ENCODE results near the gene CCDC57. TPM values are rescaled to one million over a fixed set of nuclear protein-coding genes. Genes with fewer than 3 reads are reported as not detected.
"Not testable (repeated sequence)": the region's sequence is repeated elsewhere in the genome, so short reads cannot be mapped to it uniquely, and the experiment has no call there.

CCDC57 gene
- total and polyA plus RNA-seq, 3 experiments from 2014 or later, result 39.2 to 77.6 (median 69.8) TPM

DNA sequence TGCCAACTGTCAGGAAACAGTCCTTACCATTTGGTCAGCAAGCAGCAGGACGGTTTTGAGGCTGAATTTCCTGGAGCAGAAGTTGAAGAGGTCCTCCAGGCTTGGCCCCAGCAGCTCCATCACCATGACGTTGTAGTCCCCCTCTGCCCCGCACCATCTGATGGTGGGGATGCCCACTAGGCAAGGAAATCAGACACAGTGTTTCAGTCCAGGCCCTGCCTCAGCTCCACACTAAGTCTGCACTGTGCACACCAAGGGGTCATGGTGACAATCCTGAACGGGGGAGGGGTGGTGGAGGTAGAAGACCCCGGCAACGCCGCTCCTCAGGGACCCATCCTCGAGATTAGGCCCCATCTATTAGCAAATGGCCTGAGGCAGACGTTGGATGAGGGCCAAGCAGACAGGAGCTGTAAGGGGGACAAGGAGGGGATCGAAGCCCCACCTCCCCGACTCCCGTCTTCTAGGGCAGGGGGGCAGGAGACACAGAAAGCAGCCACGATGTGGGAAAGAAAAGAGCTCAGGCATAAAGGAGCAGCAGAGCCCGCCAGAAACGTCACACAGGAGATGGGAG is 42.8 kb upstream of the CCDC57 start:
- peak overlapping the region; percentile 34 to 99 (median 73) for H3K27ac Mint-ChIP-seq
- no peaks in the 10 kb centered on the region for H3K9me3 ChIP-seq (ENCODE audit: low read length)
- H3K36me3 ChIP-seq (ENCODE audit: insufficient read depth, low read length), result peaks cover 71% of the 10 kb centered on the region
- peaks cover 4% of the 10 kb centered on the region for H3K4me1 ChIP-seq (ENCODE audit: insufficient read depth, low read length)
- H3K36me3 Mint-ChIP-seq, result peaks cover 19 to 82% (median 35%) of the 10 kb centered on the region in 3 donors
- peaks cover 28 to 45% (median 43%) of the 10 kb centered on the region in 3 donors for H3K4me1 Mint-ChIP-seq
- DNase-seq, result no peak
- ChIA-PET CTCF (interaction anchor here (0.9 to 1.8 kb wide), 2 partner anchors 12 to 20 kb away, joined by 3 to 7 read pairs; no protein-coding TSS in a partner anchor), POLR2A (interaction anchor here (0.5 to 0.7 kb wide), 2 partner anchors 146 to 608 kb away, joined by 4 read pairs; no protein-coding TSS in a partner anchor)
- no peak overlapping the region for H3K4me3 ChIP-seq (ENCODE audit: low read length)
- H3K27me3 ChIP-seq (ENCODE audit: insufficient read depth, low read length, poor library complexity, severe bottlenecking), result no peaks in the 10 kb centered on the region
- no peak overlapping the region for H3K27ac ChIP-seq (ENCODE audit: low read depth, low read length)
- peak overlapping the region in 1 of 7 donors; percentile 8 for H3K4me3 Mint-ChIP-seq
- H3K9me3 Mint-ChIP-seq, result no peaks in the 10 kb centered on the region
- peaks cover 0 to 2% of the 10 kb centered on the region in 2 donors for H3K27me3 Mint-ChIP-seq

- H3K27ac ChIP-seq (ENCODE audit: low read depth, low read length); H3K4me3 Mint-ChIP-seq; H3K9me3 Mint-ChIP-seq; H3K27me3 ChIP-seq (ENCODE audit: insufficient read depth, low read length, poor library complexity, severe bottlenecking); H3K9me3 ChIP-seq (ENCODE audit: low read length); H3K27me3 Mint-ChIP-seq; H3K4me1 ChIP-seq (ENCODE audit: insufficient read depth, low read length); DNase-seq; H3K4me3 ChIP-seq (ENCODE audit: low read length): not testable (repeated sequence)
- Mint-ChIP-seq H3K4me1 (peaks cover 26 to 38% (median 37%) of the 10 kb centered on the region in 3 donors), H3K36me3 (peaks cover 14 to 81% (median 28%) of the 10 kb centered on the region in 3 donors), H3K27ac (peak overlapping the region in 1 of 8 donors; percentile 99)
- peaks cover 71% of the 10 kb centered on the region for H3K36me3 ChIP-seq (ENCODE audit: insufficient read depth, low read length)
- ChIA-PET POLR2A (interaction anchor here (0.5 to 1.1 kb wide), 3 partner anchors 11 to 147 kb away, joined by 3 to 5 read pairs (median 4); no protein-coding TSS in a partner anchor), CTCF (interaction anchor here (1.8 kb wide), 1 partner anchor 19 kb away, joined by 7 read pairs; no protein-coding TSS in a partner anchor)
Measured at GRCh38 chr17:82254746-82255145, 42.1 kb upstream of the CCDC57 start.

GRCh38 chr17:82254096-82254495 is 41.5 kb upstream of the CCDC57 start:
- peaks cover 71% of the 10 kb centered on the region for H3K36me3 ChIP-seq (ENCODE audit: insufficient read depth, low read length)
- H3K9me3 Mint-ChIP-seq; H3K27ac Mint-ChIP-seq; H3K4me3 Mint-ChIP-seq; H3K27me3 Mint-ChIP-seq; H3K4me3 ChIP-seq (ENCODE audit: low read length); H3K4me1 ChIP-seq (ENCODE audit: insufficient read depth, low read length); H3K9me3 ChIP-seq (ENCODE audit: low read length); DNase-seq; H3K27me3 ChIP-seq (ENCODE audit: insufficient read depth, low read length, poor library complexity, severe bottlenecking); H3K27ac ChIP-seq (ENCODE audit: low read depth, low read length): not testable (repeated sequence)
- POLR2A ChIA-PET, result interaction anchor here (1.1 kb wide), 1 partner anchor 11 kb away, joined by 5 read pairs; no protein-coding TSS in a partner anchor
- peaks cover 26 to 32% (median 31%) of the 10 kb centered on the region in 3 donors for H3K4me1 Mint-ChIP-seq
- H3K36me3 Mint-ChIP-seq, result peaks cover 14 to 79% (median 28%) of the 10 kb centered on the region in 3 donors
- CTCF ChIA-PET, result interaction anchor here (1.8 kb wide), 1 partner anchor 18 kb away, joined by 7 read pairs; no protein-coding TSS in a partner anchor

DNA sequence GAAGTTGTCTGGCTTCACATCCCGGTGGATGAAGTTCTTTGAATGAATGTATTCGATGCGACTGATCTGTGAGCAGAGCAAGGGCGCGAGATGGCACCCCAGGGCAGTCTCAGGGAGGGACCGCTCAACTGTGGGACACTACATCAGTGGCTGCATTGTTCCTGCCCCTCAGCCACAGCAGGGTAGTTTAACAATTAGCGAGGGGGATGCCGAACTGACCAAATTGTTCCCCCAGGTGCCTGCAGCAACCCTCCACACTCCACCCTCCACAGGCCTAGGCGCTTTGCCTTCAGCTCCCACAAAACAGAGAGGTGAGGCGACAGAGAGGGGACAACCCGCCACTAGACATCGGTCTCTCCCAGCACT is 40.5 kb upstream of the CCDC57 start:
- CTCF ChIA-PET, result no interaction called here
- Mint-ChIP-seq H3K4me1 (peaks cover 21 to 23% (median 23%) of the 10 kb centered on the region in 3 donors), H3K36me3 (peaks cover 16 to 79% (median 28%) of the 10 kb centered on the region in 3 donors), H3K9me3 (no peaks in the 10 kb centered on the region), H3K27me3 (peaks cover 0 to 2% of the 10 kb centered on the region in 2 donors), H3K27ac (peak overlapping the region in 1 of 8 donors; percentile 81), H3K4me3 (no peak overlapping the region)
- Histone ChIP-seq H3K27me3 (ENCODE audit: insufficient read depth, low read length, poor library complexity, severe bottlenecking) (no peaks in the 10 kb centered on the region), H3K9me3 (ENCODE audit: low read length) (no peaks in the 10 kb centered on the region), H3K4me1 (ENCODE audit: insufficient read depth, low read length) (peaks cover 4% of the 10 kb centered on the region), H3K27ac (ENCODE audit: low read depth, low read length) (no peak overlapping the region), H3K36me3 (ENCODE audit: insufficient read depth, low read length) (peaks cover 72% of the 10 kb centered on the region), H3K4me3 (ENCODE audit: low read length) (no peak overlapping the region)
- POLR2A ChIA-PET, result no interaction called here
- DNase-seq, result no peak

- CTCF ChIA-PET, result no interaction called here
- Mint-ChIP-seq H3K4me1 (peaks cover 21 to 25% (median 24%) of the 10 kb centered on the region in 3 donors), H3K27me3 (peaks cover 0 to 4% of the 10 kb centered on the region in 2 donors), H3K27ac (peak overlapping the region in 4 of 8 donors; percentile 23 to 81 (median 44)), H3K36me3 (peaks cover 19 to 82% (median 30%) of the 10 kb centered on the region in 3 donors), H3K4me3 (peak overlapping the region in 1 of 7 donors; percentile 72), H3K9me3 (no peaks in the 10 kb centered on the region)
- no peak overlapping the region for H3K4me3 ChIP-seq (ENCODE audit: low read length)
- H3K9me3 ChIP-seq (ENCODE audit: low read length), result no peaks in the 10 kb centered on the region
- POLR2A ChIA-PET, result no interaction called here
- DNase-seq, result no peak
- H3K27me3 ChIP-seq (ENCODE audit: insufficient read depth, low read length, poor library complexity, severe bottlenecking), result no peaks in the 10 kb centered on the region
- H3K4me1 ChIP-seq (ENCODE audit: insufficient read depth, low read length), result peaks cover 3% of the 10 kb centered on the region
- H3K27ac ChIP-seq (ENCODE audit: low read depth, low read length), result peak overlapping the region; percentile 12
- peaks cover 77% of the 10 kb centered on the region for H3K36me3 ChIP-seq (ENCODE audit: insufficient read depth, low read length)
Measured at GRCh38 chr17:82252511-82253178, 40.0 kb upstream of the CCDC57 start.

DNA sequence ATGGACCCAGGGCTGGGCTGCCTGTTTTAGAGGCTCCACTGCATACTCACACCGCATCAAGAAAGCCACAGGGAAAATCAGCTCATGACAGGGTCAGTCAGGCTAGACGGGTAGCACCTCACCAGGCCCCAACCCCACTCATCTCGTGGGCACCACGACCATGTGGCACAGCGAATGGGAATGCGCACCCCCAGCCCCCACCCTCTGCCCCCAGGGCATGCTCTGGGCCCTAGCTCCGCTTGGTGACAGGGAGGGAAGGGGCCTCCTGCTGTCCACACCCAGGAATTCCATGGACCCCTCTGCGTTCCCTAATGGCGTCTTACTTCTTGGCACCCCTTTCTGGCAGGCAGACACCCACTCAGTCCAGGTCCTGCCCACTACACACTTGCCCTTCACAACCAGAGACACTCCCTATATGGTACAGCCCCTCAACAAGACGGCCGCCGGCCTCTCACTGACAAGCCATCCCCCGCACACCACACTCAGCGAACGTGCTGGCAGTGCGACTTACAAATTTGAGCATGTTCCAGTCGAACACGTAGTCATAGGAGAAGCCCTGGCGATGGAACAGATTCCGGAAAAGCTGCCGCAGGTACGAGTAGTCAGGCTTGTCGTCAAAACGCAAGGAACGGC is 38.3 kb upstream of the CCDC57 start:
- peak overlapping the region in 6 of 8 donors; percentile 51 to 95 (median 76) for H3K27ac Mint-ChIP-seq

DNA sequence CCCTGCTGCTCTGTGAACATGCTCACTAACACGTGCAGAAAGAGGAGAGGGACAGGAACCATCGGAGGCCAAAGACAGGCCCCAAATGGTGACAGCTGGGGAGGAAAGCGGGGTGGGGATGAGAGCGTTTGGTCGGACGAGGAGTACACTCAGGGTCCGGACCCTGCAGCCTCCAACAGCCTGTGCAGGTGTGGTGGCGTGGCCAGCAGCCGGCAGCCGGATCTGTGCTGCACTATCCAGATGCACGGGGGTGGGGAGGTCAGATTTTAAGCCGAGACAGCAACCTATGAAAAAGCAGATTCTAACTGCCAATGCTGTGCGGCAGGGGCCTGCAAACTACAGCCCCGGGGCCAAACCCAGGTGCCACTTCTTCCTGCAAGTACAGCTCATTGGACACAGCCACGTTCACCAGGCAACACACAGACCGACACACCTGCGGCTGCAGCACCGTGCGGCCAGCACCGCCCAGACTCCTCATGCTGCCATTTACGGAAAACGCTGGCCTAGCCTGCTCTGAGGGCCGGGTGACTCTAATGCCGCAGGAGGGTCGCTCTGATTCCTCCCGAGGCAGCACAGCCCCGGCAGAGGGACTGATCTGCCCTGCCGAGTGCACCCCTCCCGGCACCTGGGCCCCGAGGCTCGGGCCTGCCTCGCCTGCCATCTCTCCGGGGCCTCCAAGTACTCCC is 37.4 kb upstream of the CCDC57 start:
- H3K9me3 ChIP-seq (ENCODE audit: low read length), result no peaks in the 10 kb centered on the region
- peaks cover 7% of the 10 kb centered on the region for H3K4me1 ChIP-seq (ENCODE audit: insufficient read depth, low read length)
- ChIA-PET POLR2A (no interaction called here), CTCF (interaction anchor here (1.5 to 1.6 kb wide), 2 partner anchors 14 to 71 kb away, joined by 3 read pairs; no protein-coding TSS in a partner anchor)
- no peak overlapping the region for H3K4me3 Mint-ChIP-seq
- H3K9me3 Mint-ChIP-seq, result no peaks in the 10 kb centered on the region
- H3K27ac Mint-ChIP-seq, result peak overlapping the region in 1 of 8 donors; percentile 50
- H3K36me3 ChIP-seq (ENCODE audit: insufficient read depth, low read length), result peaks cover 85% of the 10 kb centered on the region
- no peak overlapping the region for H3K4me3 ChIP-seq (ENCODE audit: low read length)
- H3K27ac ChIP-seq (ENCODE audit: low read depth, low read length), result no peak overlapping the region
- no peak for DNase-seq
- H3K36me3 Mint-ChIP-seq, result peaks cover 14 to 82% (median 15%) of the 10 kb centered on the region in 3 donors
- H3K27me3 ChIP-seq (ENCODE audit: insufficient read depth, low read length, poor library complexity, severe bottlenecking), result no peaks in the 10 kb centered on the region
- peaks cover 5 to 18% (median 9%) of the 10 kb centered on the region in 3 donors for H3K4me1 Mint-ChIP-seq
- H3K27me3 Mint-ChIP-seq, result peaks cover 0 to 4% of the 10 kb centered on the region in 2 donors

More for the DNA sequence above, 38.3 kb upstream of the CCDC57 start:
- peaks cover 85% of the 10 kb centered on the region for H3K36me3 ChIP-seq (ENCODE audit: insufficient read depth, low read length)
- POLR2A ChIA-PET, result interaction anchor here (0.5 kb wide), 1 partner anchor 11 kb away, joined by 3 read pairs; no protein-coding TSS in a partner anchor
- peaks cover 18 to 82% (median 19%) of the 10 kb centered on the region in 3 donors for H3K36me3 Mint-ChIP-seq
- no peak overlapping the region for H3K4me3 ChIP-seq (ENCODE audit: low read length)
- peaks cover 7% of the 10 kb centered on the region for H3K4me1 ChIP-seq (ENCODE audit: insufficient read depth, low read length)
- peaks cover 0 to 4% of the 10 kb centered on the region in 2 donors for H3K27me3 Mint-ChIP-seq
- H3K4me1 Mint-ChIP-seq, result peaks cover 9 to 19% (median 14%) of the 10 kb centered on the region in 3 donors
- H3K27ac ChIP-seq (ENCODE audit: low read depth, low read length), result no peak overlapping the region
- H3K4me3 Mint-ChIP-seq, result peak overlapping the region in 1 of 7 donors; percentile 56
- no peaks in the 10 kb centered on the region for H3K9me3 ChIP-seq (ENCODE audit: low read length)
- DNase-seq, result no peak
- H3K9me3 Mint-ChIP-seq, result no peaks in the 10 kb centered on the region
- CTCF ChIA-PET, result no interaction called here
- no peaks in the 10 kb centered on the region for H3K27me3 ChIP-seq (ENCODE audit: insufficient read depth, low read length, poor library complexity, severe bottlenecking)

Measured in CD8-positive, alpha-beta memory T cell (primary cell).